ENCODE measurements around the gene SRPRB.

- TF ChIP-seq CTCF (conservative IDR thresholded peaks at IDR 0.05; ENCODE audit: low read depth, low read length) (no peak), EZH2 (IDR thresholded peaks at IDR 0.05; ENCODE audit: low read length, unreplicated experiment) (no peak)
Measured at GRCh38 chr3:133805702-133806475, at the start of gene SRPRB.

All from PC-3 (cell line).